HCT116 (cell line): Measurements from ENCODE around the gene SLC6A17. TPM values are rescaled to one million over a fixed set of nuclear protein-coding genes. Genes with fewer than 3 reads are reported as not detected.
A peak's percentile ranks its signal among the peaks of the same experiment; 100 is the strongest.

Source experiments
- ATAC-seq: fragments of 200-7000 bp; cut with Tn5 transposase; 2 replicates; pipeline ENCODE4 v1.9.1; 2020; ENCODE audit warnings: mild to moderate bottlenecking, moderate library complexity
- BruUV-seq: library from RNA; stranded (reverse); fragments of 400-500 nt; replicated peaks from 2 replicates; lab custom pipeline; 2021; lab: Mats Ljungman, UMichigan
- CTCF ChIA-PET: fragments of 300-600 bp; sonication (Branson Sonifier 250); formaldehyde crosslinking; loops from one replicate; lab custom pipeline; 2021; ENCODE audit warnings: antibody characterized with exemption; lab: Charles Lee
- POLR2A ChIA-PET: fragments of 300-600, 350-600 bp; sonication (Branson Sonifier 250); formaldehyde crosslinking; loops from one replicate; lab custom pipeline; 2021; ENCODE audit warnings: antibody characterized with exemption; lab: Charles Lee
- RAD21 ChIA-PET, 2 experiments: fragments of 300-600 bp; sonication (Branson Sonifier 250); formaldehyde crosslinking; loops; one replicate each; lab custom pipeline; 2023; ENCODE audit warnings: low total read pairs in 2 of 2; ENCODE audit not compliant: uncharacterized antibody in 2 of 2, unreplicated experiment in 2 of 2, low non-redundant PET in 1 of 2; lab: Charles Lee
- DNase-seq: peaks from one replicate; pipeline ENCODE4 v3.0.0-alpha.2; 2010; ENCODE audit warnings: low read depth, low spot score
- H2AFZ ChIP-seq: fragments of 200-600 bp; shearing (Covaris generic), sonication (generic); 2 replicates; pipeline ENCODE4 v1.6.1; 2017; ENCODE audit warnings: low read depth, mixed run types, mixed read lengths, antibody characterized with exemption, low read length; ENCODE audit not compliant: poor library complexity, severe bottlenecking
- H3K27ac ChIP-seq: 2 replicates; pipeline ENCODE4 v1.5.1; 2012; ENCODE audit warnings: low read depth, low read length
- H3K27me3 ChIP-seq: fragments of 200-600 bp; sonication (generic); 2 replicates; pipeline ENCODE4 v1.6.1; 2016; ENCODE audit warnings: mixed run types, low read length, mixed read lengths; ENCODE audit not compliant: insufficient read depth
- H3K36me3 ChIP-seq, 2 experiments: fragments of 200-500 bp in 1 of 2; fragments of 200-600 bp in 1 of 2; sonication (Bioruptor generic) in 1 of 2; sonication (generic) in 1 of 2; 2 replicates each; pipeline versions ENCODE4 v1.5.1 to v1.6.1; 2014 to 2016; ENCODE audit warnings: low read length in 2 of 2, inconsistent platforms in 1 of 2, mixed read lengths in 1 of 2, mixed run types in 1 of 2; ENCODE audit not compliant: insufficient read depth in 2 of 2, control insufficient read depth in 1 of 2
- H3K4me1 ChIP-seq, 2 experiments: fragments of 200-600 bp in 1 of 2; sonication (generic) in 1 of 2; 2 replicates each; pipeline versions ENCODE4 v1.5.1 to v1.6.1; 2012 to 2017; ENCODE audit warnings: low read length in 2 of 2, inconsistent platforms in 1 of 2, mild to moderate bottlenecking in 1 of 2, mixed read lengths in 1 of 2, mixed run types in 1 of 2, moderate library complexity in 1 of 2; ENCODE audit not compliant: insufficient read depth in 2 of 2, control insufficient read depth in 1 of 2
- H3K4me2 ChIP-seq: fragments of 200-600 bp; sonication (generic); 2 replicates; pipeline ENCODE4 v1.6.1; 2017; ENCODE audit warnings: mixed run types, low read length, mixed read lengths
- H3K4me3 ChIP-seq, 2 experiments: fragments of 200-600 bp in 1 of 2; sonication (generic) in 1 of 2; replicated peaks in 1 of 2; 2 replicates each; pipeline ENCODE4 v1.5.1; 2011 to 2016; ENCODE audit warnings: low read length in 2 of 2, control low read depth in 1 of 2, low read depth in 1 of 2, mild to moderate bottlenecking in 1 of 2, mixed read lengths in 1 of 2, mixed run types in 1 of 2
- H3K79me2 ChIP-seq: fragments of 200-600 bp; sonication (generic); 2 replicates; pipeline ENCODE4 v1.6.1; 2017; ENCODE audit warnings: mild to moderate bottlenecking, mixed run types, low read length, moderate library complexity, mixed read lengths; ENCODE audit not compliant: insufficient read depth
- H3K9ac ChIP-seq: fragments of 200-600 bp; sonication (generic); 2 replicates; pipeline ENCODE4 v1.6.1; 2016; ENCODE audit warnings: low read length, mixed read lengths
- H3K9me2 ChIP-seq: fragments of 200-600 bp; sonication (generic), shearing (Covaris generic); 2 replicates; pipeline ENCODE4 v1.6.1; 2017; ENCODE audit warnings: mixed run types, mild to moderate bottlenecking, moderate library complexity; ENCODE audit not compliant: insufficient read depth
- H3K9me3 ChIP-seq, 2 experiments: fragments of 200-500 bp in 1 of 2; fragments of 200-600 bp in 1 of 2; sonication (Bioruptor generic) in 1 of 2; sonication (generic) in 1 of 2; 2 replicates each; pipeline ENCODE4 v1.6.1; 2014 to 2017; ENCODE audit warnings: low read length in 2 of 2, mixed read lengths in 2 of 2, inconsistent platforms in 1 of 2, low read depth in 1 of 2, mild to moderate bottlenecking in 1 of 2, mixed run types in 1 of 2, moderate library complexity in 1 of 2; ENCODE audit not compliant: control insufficient read depth in 1 of 2, insufficient read depth in 1 of 2
- H4K20me1 ChIP-seq: fragments of 200-600 bp; sonication (generic), shearing (Covaris generic); 2 replicates; pipeline ENCODE4 v1.6.1; 2017; ENCODE audit warnings: mixed run types, mild to moderate bottlenecking, moderate library complexity; ENCODE audit not compliant: insufficient read depth
- CBX3 ChIP-seq: IDR thresholded peaks from 2 replicates; pipeline ENCODE4 v1.6.1; 2012; ENCODE audit warnings: low read depth
- CTCF ChIP-seq, 3 experiments: fragments of 200-600 bp in 1 of 3; sonication (generic) in 1 of 3; IDR thresholded peaks in 2 of 3; conservative IDR thresholded peaks in 1 of 3; 2 replicates each; pipeline ENCODE4 v1.5.1; 2012 to 2017; ENCODE audit warnings: low read depth in 2 of 3, low read length in 2 of 3, antibody characterized with exemption in 1 of 3, borderline replicate concordance in 1 of 3, control low read depth in 1 of 3, mild to moderate bottlenecking in 1 of 3, mixed read lengths in 1 of 3, mixed run types in 1 of 3, moderate library complexity in 1 of 3; ENCODE audit not compliant: insufficient read depth in 1 of 3
- JUND ChIP-seq: IDR thresholded peaks from 2 replicates; pipeline ENCODE4 v1.6.1; 2012
- RAD21 ChIP-seq: IDR thresholded peaks from 2 replicates; pipeline ENCODE4 v1.6.1; 2012; ENCODE audit warnings: low read depth, mild to moderate bottlenecking
- ZNF274 ChIP-seq: fragments of 200-500 bp; sonication (Bioruptor generic); IDR thresholded peaks from 2 replicates; pipeline ENCODE4 v1.6.1; 2014; ENCODE audit warnings: mild to moderate bottlenecking, low read depth, low read length, inconsistent platforms
- intact Hi-C: fragments of 100-400 bp; cut with micrococcal nuclease; formaldehyde crosslinking; loops from 2 replicates; pipeline ENCODE4 v1.10.0; 2022
- total RNA-seq: library from RNA; stranded (reverse); gene quantifications from one replicate; pipeline ENCODE4 v1.2.1, GENCODE V29; 2021; ENCODE audit not compliant: unreplicated experiment
- TF ChIP-seq, protein P1 (sequence below): IDR thresholded peaks from 2 replicates; pipeline ENCODE4 v1.6.1; 2011; ENCODE audit warnings: mild to moderate bottlenecking, low read length, moderate library complexity; ENCODE audit not compliant: insufficient replicate concordance; ENCODE audit errors: extremely low read depth
- TF ChIP-seq, protein P2 (sequence below): IDR thresholded peaks from 2 replicates; pipeline ENCODE4 v1.6.1; 2012

Gene SLC6A17
- total RNA-seq, 1 experiment from 2014 or later = 10.5 TPM

DNA sequence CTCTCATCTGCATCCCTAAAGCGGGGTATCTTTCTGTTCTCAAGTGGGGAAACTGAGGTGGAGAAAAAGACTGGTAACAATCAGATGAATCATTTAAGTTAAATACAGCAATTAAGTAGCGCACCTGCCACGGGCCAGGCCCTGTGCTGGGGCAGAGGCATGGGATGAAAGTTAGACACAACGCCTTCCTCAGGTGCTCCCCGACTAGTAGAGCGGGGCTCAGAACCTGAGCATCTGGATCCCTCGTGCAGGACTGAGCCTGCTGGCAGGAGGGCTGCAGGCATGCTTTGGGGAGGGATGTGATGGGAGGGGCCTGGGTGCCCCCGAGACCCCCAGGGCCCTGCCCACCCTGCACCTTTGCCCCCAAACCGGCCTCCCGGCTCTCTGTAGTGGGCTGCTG lies 44.9 kb downstream of the SLC6A17 start (continued):
- TF ChIP-seq, protein P1, sequence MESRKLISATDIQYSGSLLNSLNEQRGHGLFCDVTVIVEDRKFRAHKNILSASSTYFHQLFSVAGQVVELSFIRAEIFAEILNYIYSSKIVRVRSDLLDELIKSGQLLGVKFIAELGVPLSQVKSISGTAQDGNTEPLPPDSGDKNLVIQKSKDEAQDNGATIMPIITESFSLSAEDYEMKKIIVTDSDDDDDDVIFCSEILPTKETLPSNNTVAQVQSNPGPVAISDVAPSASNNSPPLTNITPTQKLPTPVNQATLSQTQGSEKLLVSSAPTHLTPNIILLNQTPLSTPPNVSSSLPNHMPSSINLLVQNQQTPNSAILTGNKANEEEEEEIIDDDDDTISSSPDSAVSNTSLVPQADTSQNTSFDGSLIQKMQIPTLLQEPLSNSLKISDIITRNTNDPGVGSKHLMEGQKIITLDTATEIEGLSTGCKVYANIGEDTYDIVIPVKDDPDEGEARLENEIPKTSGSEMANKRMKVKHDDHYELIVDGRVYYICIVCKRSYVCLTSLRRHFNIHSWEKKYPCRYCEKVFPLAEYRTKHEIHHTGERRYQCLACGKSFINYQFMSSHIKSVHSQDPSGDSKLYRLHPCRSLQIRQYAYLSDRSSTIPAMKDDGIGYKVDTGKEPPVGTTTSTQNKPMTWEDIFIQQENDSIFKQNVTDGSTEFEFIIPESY = no peak
- TF ChIP-seq CBX3 (no peak), ZNF274 (no peak), JUND (no peak)
- TF ChIP-seq, protein P2, sequence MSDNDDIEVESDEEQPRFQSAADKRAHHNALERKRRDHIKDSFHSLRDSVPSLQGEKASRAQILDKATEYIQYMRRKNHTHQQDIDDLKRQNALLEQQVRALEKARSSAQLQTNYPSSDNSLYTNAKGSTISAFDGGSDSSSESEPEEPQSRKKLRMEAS = no peak

GRCh38 chr1:110196917-110197765 lies 46.8 kb downstream of the SLC6A17 start:
- no peaks in the 10 kb centered on the region for H3K79me2 ChIP-seq
- BruUV-seq = no TSS peak
- ChIA-PET CTCF (interaction anchor here (0.6 to 2.5 kb wide), 20 partner anchors 10 to 299 kb away, joined by 3 to 24 read pairs (median 4); partner anchors contain the start of gene SLC6A17), RAD21 (interaction anchor here (0.9 to 1.1 kb wide), 3 partner anchors 115 to 299 kb away, joined by 4 to 5 read pairs (median 5); no protein-coding TSS in a partner anchor), POLR2A (no interaction called here)
- no peak overlapping the region for H3K27ac ChIP-seq
- H3K4me2 ChIP-seq = no peak overlapping the region
- intact Hi-C loops = no loop called here
- H3K4me1 ChIP-seq = peaks cover 0 to 6% of the 10 kb centered on the region in 2 experiments; a peak in 1 of 4 replicates
- H3K9me2 ChIP-seq = no peaks in the 10 kb centered on the region
- H3K4me3 ChIP-seq = no peak overlapping the region
- H3K9me3 ChIP-seq = no peaks in the 10 kb centered on the region
- no peak overlapping the region for H3K9ac ChIP-seq
- H2AFZ ChIP-seq = no peak overlapping the region
- peak; percentile 38 for DNase-seq
- H4K20me1 ChIP-seq = no peaks in the 10 kb centered on the region
- TF ChIP-seq CTCF (IDR thresholded peaks at IDR 0.05 in 2 of 3, conservative IDR thresholded peaks at IDR 0.05 in 1 of 3; ENCODE audit: borderline replicate concordance in 1 of 3, insufficient read depth in 1 of 3, low read depth in 2 of 3, low read length in 2 of 3) (peak; percentile 69 to 95 (median 93)), CBX3 (no peak), RAD21 (peak; percentile 70)
- TF ChIP-seq, all 23 proteins: peak for 2
- peak; percentile 96 for ATAC-seq
- H3K36me3 ChIP-seq = no peaks in the 10 kb centered on the region
- H3K27me3 ChIP-seq = no peaks in the 10 kb centered on the region
